Astrocyte of the spinal cord (primary cell): Measurements from ENCODE around the gene P2RY6.

ENCODE experiments used
- DNase-seq: peaks from one replicate; pipeline ENCODE4 v3.0.0; 2011; ENCODE audit warnings: low read depth, low spot score
- H3K4me3 ChIP-seq: 2 replicates; pipeline ENCODE4 v1.5.1; 2011; ENCODE audit warnings: low read depth, mild to moderate bottlenecking, low read length, moderate library complexity
- in situ Hi-C: cut with HindIII; loops from 2 replicates; pipeline ENCODE4 v1.10.0; 2017; ENCODE audit warnings: low sequenced_read_pairs
- TF ChIP-seq, protein P1 (sequence below): IDR thresholded peaks from 2 replicates; pipeline ENCODE4 v1.5.1; 2012; ENCODE audit warnings: low read depth, mild to moderate bottlenecking, low read length, inconsistent platforms

The P2RY6 gene

DNA sequence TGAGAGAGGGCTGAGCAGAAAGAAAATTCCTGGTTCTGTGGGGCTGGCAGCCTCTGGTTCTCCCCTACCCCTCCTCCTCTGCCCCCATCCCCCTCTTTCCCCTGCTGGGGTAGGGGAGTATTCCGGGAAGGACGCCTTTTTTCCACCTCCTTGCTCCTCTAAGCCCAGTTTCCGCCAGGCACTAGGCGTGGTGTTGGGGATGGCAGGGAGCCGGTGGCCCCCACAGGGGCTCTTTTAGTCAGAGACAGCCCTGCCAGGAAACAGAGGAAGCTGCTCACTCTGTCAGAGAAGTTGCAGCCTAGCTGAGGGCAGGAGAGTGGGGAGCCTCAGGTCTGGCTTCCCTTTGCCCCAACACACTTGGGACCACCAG is 20.4 kb downstream of the P2RY6 start:
- no peak overlapping the region for H3K4me3 ChIP-seq
- DNase-seq, result peak; percentile 51
- TF ChIP-seq, protein P1, sequence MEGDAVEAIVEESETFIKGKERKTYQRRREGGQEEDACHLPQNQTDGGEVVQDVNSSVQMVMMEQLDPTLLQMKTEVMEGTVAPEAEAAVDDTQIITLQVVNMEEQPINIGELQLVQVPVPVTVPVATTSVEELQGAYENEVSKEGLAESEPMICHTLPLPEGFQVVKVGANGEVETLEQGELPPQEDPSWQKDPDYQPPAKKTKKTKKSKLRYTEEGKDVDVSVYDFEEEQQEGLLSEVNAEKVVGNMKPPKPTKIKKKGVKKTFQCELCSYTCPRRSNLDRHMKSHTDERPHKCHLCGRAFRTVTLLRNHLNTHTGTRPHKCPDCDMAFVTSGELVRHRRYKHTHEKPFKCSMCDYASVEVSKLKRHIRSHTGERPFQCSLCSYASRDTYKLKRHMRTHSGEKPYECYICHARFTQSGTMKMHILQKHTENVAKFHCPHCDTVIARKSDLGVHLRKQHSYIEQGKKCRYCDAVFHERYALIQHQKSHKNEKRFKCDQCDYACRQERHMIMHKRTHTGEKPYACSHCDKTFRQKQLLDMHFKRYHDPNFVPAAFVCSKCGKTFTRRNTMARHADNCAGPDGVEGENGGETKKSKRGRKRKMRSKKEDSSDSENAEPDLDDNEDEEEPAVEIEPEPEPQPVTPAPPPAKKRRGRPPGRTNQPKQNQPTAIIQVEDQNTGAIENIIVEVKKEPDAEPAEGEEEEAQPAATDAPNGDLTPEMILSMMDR, result no peak
- in situ Hi-C loops, result no loop called here

DNA sequence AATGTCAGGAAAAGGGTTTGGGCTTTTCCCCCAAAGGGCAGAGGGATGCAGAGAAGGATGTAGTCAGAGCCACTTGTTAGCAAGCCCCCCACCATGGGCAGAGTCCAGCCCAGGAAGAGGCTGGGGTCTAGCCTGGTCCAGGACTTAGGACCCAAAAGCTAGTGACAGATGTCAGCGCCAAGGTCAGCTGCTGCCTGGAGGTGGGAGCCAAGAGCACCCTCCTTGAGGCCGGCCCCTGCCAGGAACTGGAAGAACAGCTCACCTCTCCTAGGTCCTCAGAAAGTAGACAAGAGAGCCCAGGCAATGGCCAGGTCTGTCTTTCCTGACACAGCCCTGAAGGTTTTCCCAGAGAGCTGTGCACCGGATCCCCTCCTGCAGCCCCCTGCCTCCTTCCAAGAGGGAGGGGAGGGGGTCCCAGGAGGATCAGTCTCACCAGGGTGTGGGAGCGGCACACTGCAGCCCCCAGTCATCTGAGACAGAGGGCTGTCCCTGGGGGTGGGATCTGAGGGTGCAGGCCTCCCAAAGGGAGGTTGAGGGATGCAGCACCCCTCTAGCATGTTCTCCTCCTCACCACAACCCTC is 21.3 kb downstream of the P2RY6 start:
- H3K4me3 ChIP-seq, result no peak overlapping the region
- in situ Hi-C loops, result no loop called here
- DNase-seq, result no peak
- TF ChIP-seq, protein P1, result no peak

DNA sequence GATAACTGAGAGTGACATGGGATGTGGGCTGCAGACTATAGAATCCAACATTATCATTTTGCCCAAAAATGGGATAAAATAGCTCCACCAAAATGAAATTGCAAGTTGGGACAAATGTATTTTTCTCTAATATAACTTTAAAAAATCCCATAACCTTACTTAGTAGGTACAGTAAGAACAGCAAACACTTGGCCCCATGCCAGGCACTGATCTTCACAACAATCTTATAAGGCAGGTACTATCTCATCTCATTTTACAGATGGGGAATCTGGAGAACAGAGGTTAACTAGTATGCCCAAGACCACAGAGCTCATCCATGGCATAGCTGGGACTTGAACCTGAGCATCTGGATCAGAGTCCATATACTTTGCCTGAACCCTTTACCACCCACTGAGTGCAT is 22.5 kb downstream of the P2RY6 start:
- in situ Hi-C loops, result no loop called here
- TF ChIP-seq, protein P1, result no peak
- H3K4me3 ChIP-seq, result no peak overlapping the region
- no peak for DNase-seq

DNA sequence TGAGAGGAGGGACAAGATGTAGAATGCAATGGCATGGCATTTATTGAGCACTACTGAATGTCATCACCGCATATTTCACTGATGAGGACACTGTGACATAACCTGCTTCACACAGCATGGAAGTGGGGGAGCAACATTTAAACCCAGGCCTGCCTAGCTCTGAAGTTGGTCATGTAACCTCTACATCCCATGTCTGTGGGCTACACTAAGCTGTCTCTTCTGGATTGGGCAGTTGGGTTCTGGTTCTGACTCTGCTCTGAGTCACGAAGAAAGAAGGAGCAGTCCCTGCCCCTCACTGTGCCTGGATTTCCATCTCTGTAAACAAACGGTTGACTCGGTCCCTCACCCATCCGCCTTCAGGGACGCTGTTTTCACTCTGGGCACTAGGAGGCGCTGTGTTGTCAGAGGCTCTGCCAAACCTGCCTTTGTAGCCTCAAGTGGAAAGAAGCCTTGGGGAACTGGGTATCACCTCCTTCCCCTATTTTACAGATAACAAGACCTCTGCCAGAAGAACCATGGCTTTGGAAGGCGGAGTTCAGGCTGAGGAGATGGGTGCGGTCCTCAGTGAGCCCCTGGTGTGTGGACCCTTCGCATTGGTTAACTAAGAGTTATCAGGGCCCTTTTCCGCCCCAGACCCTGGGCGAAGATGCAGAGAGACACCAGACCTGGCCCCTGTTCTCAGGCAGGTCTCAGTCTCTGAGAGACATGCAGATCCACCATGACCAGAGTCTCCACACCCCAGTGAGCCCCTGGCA is 23.3 kb downstream of the P2RY6 start:
- TF ChIP-seq, protein P1, result peak; percentile 99
- peak; percentile 78 for DNase-seq
- in situ Hi-C loops, result no loop called here
- no peak overlapping the region for H3K4me3 ChIP-seq

DNA sequence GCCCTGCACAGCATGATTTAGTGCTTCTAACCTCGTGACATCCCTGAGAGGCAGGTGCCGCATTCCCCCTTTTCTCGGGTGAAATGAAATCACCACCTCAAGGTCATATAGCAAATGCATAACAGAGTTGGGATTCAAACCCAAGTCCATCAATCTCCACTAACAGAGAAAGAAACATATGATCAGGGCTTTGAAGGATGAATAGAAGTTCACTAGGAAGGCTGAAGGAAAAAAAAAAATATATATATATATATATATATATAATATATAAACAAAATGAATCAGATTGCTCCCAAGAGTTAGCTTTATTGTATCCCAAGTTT is 23.8 kb downstream of the P2RY6 start:
- no peak for DNase-seq
- no peak overlapping the region for H3K4me3 ChIP-seq
- in situ Hi-C loops, result no loop called here
- TF ChIP-seq, protein P1, result no peak

DNA sequence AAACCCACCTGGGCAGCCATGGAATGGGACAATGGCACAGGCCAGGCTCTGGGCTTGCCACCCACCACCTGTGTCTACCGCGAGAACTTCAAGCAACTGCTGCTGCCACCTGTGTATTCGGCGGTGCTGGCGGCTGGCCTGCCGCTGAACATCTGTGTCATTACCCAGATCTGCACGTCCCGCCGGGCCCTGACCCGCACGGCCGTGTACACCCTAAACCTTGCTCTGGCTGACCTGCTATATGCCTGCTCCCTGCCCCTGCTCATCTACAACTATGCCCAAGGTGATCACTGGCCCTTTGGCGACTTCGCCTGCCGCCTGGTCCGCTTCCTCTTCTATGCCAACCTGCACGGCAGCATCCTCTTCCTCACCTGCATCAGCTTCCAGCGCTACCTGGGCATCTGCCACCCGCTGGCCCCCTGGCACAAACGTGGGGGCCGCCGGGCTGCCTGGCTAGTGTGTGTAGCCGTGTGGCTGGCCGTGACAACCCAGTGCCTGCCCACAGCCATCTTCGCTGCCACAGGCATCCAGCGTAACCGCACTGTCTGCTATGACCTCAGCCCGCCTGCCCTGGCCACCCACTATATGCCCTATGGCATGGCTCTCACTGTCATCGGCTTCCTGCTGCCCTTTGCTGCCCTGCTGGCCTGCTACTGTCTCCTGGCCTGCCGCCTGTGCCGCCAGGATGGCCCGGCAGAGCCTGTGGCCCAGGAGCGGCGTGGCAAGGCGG is 24.5 kb downstream of the P2RY6 start:
- TF ChIP-seq, protein P1, result no peak
- in situ Hi-C loops, result no loop called here
- no peak for DNase-seq
- no peak overlapping the region for H3K4me3 ChIP-seq
